ENCODE measurements around the gene METTL8. TPM values are rescaled to one million over a fixed set of nuclear protein-coding genes. Genes with fewer than 3 reads are reported as not detected.

The METTL8 gene
- polyA plus RNA-seq, 2 of the 4 experiments (the other 2 are of a cell fraction) = 21.8 to 58.3 TPM

DNA sequence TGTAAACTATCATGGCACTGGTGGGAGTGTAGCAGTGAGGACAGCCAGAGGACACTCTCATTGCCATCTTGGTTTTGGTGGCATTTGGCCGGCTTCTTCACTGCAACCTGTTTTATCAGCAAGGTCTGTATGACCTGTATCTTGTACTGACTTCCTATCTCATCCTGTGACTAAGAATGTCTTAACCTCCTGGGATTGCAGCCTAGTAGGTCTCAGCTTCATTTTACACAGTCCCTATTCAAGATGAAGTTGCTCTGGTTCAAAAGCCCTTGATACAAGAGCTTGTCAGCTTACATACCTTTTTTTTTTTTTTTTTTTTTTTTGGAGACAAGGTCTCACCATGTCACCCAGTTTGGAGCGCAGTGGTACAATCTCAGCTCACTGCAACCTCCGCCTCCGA, 110.9 kb downstream of the METTL8 start (continued):
- TF ChIP-seq, protein P1, sequence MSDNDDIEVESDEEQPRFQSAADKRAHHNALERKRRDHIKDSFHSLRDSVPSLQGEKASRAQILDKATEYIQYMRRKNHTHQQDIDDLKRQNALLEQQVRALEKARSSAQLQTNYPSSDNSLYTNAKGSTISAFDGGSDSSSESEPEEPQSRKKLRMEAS (IDR thresholded peaks at IDR 0.05) = no peak

DNA sequence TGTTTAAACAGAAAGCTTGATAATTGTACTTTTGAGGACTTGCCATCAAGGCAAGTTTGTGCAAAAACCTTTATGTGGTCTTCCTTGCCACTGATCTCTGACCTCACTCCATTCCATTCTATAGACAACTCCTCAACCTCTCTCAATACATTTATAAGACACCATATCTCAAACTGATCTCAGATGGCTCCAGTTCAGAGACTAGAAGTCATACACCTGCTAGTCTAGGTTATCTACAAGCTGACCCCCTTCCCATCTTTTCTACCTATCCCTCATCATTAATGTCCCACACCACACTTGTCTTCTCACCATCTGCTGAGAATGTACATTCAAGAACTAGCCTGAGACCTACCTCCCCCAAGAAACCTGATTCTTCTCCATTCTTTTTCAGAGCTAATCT, 113.1 kb downstream of the METTL8 start:
- Histone ChIP-seq H3K4me1 (no peaks in the 10 kb centered on the region), H3K27ac (no peak overlapping the region), H3K9me3 (no peaks in the 10 kb centered on the region), H3K4me3 (no peak overlapping the region), H3K4me2 (no peak overlapping the region)
- CTCF ChIA-PET = interaction anchor here (1.3 kb wide), 1 partner anchor 9 kb away, joined by 3 read pairs; no protein-coding TSS in a partner anchor
- FAIRE-seq (no peak), DNase-seq (ENCODE audit: low read depth in 1 of 2, low spot score in 1 of 2) (no peak), ATAC-seq (no peak)
- POLR2A ChIA-PET = no interaction called here
- TF ChIP-seq EHMT2 (IDR thresholded peaks at IDR 0.05; ENCODE audit: low read depth) (no peak), NR3C1 (IDR thresholded peaks at IDR 0.05) (no peak), RARB (CRISPR knock-in tag; IDR thresholded peaks at IDR 0.05) (no peak), PHF8 (IDR thresholded peaks at IDR 0.05; ENCODE audit: borderline replicate concordance, low read depth) (no peak), BHLHE40 (IDR thresholded peaks at IDR 0.05; ENCODE audit: low read depth, low read length) (no peak), JUN (IDR thresholded peaks at IDR 0.05) (no peak)
- TF ChIP-seq, protein P1 (IDR thresholded peaks at IDR 0.05) = no peak

DNA sequence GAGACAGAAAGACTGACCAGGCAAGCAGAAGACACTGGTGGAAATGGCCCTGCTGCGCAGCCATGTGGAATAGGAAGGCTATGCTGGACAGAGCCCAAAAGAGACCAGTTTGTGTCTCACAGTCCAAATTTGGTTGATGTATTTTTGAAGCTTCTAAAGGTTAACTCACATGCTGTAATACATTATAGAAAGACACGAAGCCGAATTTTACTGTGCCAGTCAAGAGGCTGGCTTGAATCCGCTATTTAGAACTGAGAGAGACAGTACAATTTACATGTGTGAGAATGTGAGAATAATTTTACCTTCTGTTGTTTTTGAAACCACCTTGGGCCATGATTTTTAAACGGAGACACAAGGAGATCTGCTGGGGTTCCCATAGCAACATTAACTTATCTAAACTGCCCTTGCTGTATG, 113.6 kb downstream of the METTL8 start:
- Histone ChIP-seq H3K4me2 (no peak overlapping the region), H3K4me3 (no peak overlapping the region), H3K9me3 (no peaks in the 10 kb centered on the region), H3K27ac (no peak overlapping the region), H3K4me1 (no peaks in the 10 kb centered on the region)
- DNase-seq (ENCODE audit: low read depth in 1 of 2, low spot score in 1 of 2) (no peak), ATAC-seq (no peak), FAIRE-seq (no peak)
- 95% methylated on average over 5 of the region's 5 CpGs for WGBS (ENCODE audit: missing lambda C conversion rate)
- CTCF ChIA-PET = interaction anchor here (1.3 kb wide), 1 partner anchor 10 kb away, joined by 3 read pairs; no protein-coding TSS in a partner anchor
- POLR2A ChIA-PET = no interaction called here
- TF ChIP-seq HDAC2 (IDR thresholded peaks at IDR 0.05) = no peak
- TF ChIP-seq MAZ (IDR thresholded peaks at IDR 0.05; ENCODE audit: borderline replicate concordance, low read depth, low read length) = no peak
- TF ChIP-seq, protein P2, sequence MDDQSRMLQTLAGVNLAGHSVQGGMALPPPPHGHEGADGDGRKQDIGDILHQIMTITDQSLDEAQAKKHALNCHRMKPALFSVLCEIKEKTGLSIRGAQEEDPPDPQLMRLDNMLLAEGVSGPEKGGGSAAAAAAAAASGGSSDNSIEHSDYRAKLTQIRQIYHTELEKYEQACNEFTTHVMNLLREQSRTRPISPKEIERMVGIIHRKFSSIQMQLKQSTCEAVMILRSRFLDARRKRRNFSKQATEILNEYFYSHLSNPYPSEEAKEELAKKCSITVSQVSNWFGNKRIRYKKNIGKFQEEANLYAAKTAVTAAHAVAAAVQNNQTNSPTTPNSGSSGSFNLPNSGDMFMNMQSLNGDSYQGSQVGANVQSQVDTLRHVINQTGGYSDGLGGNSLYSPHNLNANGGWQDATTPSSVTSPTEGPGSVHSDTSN (IDR thresholded peaks at IDR 0.05) = no peak
- TF ChIP-seq NPAS2 (CRISPR knock-in tag; IDR thresholded peaks at IDR 0.05; ENCODE audit: borderline replicate concordance) = no peak
- no peak for TF ChIP-seq RNF2 (IDR thresholded peaks at IDR 0.05; ENCODE audit: borderline replicate concordance, low read depth)
- TF ChIP-seq FOXS1 (CRISPR knock-in tag; IDR thresholded peaks at IDR 0.05) = no peak
- TF ChIP-seq, protein P3, sequence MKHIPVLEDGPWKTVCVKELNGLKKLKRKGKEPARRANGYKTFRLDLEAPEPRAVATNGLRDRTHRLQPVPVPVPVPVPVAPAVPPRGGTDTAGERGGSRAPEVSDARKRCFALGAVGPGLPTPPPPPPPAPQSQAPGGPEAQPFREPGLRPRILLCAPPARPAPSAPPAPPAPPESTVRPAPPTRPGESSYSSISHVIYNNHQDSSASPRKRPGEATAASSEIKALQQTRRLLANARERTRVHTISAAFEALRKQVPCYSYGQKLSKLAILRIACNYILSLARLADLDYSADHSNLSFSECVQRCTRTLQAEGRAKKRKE (CRISPR knock-in tag; IDR thresholded peaks at IDR 0.05; ENCODE audit: low read depth) = no peak
- TF ChIP-seq ZSCAN20 (CRISPR knock-in tag; IDR thresholded peaks at IDR 0.05) = no peak
- no peak for TF ChIP-seq NR3C1 (IDR thresholded peaks at IDR 0.05)
- no peak for TF ChIP-seq RARB (CRISPR knock-in tag; IDR thresholded peaks at IDR 0.05)
- TF ChIP-seq FOSL2 (IDR thresholded peaks at IDR 0.05) = no peak
- TF ChIP-seq FOSL2 (CRISPR knock-in tag; IDR thresholded peaks at IDR 0.05) = no peak
- no peak for TF ChIP-seq HOXA7 (CRISPR knock-in tag; IDR thresholded peaks at IDR 0.05)
- no peak for TF ChIP-seq SMC3 (IDR thresholded peaks at IDR 0.05)
- no peak for TF ChIP-seq RFX5 (IDR thresholded peaks at IDR 0.05)

DNA sequence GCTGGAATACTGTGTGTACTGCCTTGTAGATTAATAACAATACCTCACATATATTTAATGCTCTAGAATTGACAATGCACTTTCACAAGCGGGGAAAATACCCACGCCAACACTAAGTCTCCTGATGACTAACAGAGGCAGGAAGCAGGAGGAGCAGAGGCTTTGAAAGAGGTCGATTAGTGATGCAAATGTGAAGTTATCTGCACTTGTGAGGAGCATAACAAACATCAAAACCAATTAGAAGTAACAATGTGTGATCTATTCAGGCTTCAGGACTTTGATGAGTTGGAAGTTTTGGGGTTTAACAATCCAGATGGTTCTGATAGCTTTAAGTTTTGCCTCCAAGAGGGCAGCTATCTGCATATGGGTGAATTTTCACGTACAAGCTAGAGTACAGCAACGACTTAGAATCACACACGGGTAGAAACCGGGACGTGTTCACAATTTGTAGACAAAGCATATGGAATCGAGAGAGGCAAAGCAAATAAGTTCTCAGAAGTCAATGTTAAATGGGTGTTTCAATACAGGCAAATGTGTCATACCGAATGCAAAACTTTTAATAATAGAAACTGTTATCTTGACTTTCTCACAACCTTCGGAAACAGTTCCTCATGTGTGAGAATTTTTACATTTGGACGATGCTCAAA, 114.5 kb downstream of the METTL8 start:
- ChIA-PET CTCF (interaction anchor here (1.3 kb wide), 1 partner anchor 11 kb away, joined by 3 read pairs; no protein-coding TSS in a partner anchor), POLR2A (no interaction called here)
- no peaks in the 10 kb centered on the region for H3K4me1 ChIP-seq
- 87% methylated on average over 12 of the region's 12 CpGs for WGBS (ENCODE audit: missing lambda C conversion rate)
- TF ChIP-seq FOXS1 (CRISPR knock-in tag; IDR thresholded peaks at IDR 0.05) (no peak), RFX5 (IDR thresholded peaks at IDR 0.05) (no peak), EHMT2 (IDR thresholded peaks at IDR 0.05; ENCODE audit: low read depth) (no peak), HEYL (CRISPR knock-in tag; IDR thresholded peaks at IDR 0.05) (no peak), HDAC2 (IDR thresholded peaks at IDR 0.05) (no peak)
- TF ChIP-seq, protein P4, sequence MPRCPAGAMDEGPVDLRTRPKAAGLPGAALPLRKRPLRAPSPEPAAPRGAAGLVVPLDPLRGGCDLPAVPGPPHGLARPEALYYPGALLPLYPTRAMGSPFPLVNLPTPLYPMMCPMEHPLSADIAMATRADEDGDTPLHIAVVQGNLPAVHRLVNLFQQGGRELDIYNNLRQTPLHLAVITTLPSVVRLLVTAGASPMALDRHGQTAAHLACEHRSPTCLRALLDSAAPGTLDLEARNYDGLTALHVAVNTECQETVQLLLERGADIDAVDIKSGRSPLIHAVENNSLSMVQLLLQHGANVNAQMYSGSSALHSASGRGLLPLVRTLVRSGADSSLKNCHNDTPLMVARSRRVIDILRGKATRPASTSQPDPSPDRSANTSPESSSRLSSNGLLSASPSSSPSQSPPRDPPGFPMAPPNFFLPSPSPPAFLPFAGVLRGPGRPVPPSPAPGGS (IDR thresholded peaks at IDR 0.05) = no peak
- FAIRE-seq (no peak), ATAC-seq (no peak), DNase-seq (ENCODE audit: low read depth in 1 of 2, low spot score in 1 of 2) (no peak)
- H3K4me3 ChIP-seq = no peak overlapping the region
- H3K27ac ChIP-seq = no peak overlapping the region
- H3K4me2 ChIP-seq = no peak overlapping the region
- no peaks in the 10 kb centered on the region for H3K9me3 ChIP-seq

Data from A549 (cell line).